Measurements from ENCODE around the gene SRXN1. TPM values are rescaled to one million over a fixed set of nuclear protein-coding genes. Genes with fewer than 3 reads are reported as not detected.
"Not testable (repeated sequence)": the region's sequence is repeated elsewhere in the genome, so short reads cannot be mapped to it uniquely, and the experiment has no call there.

SRXN1 gene
- 10 to 100 TPM; 34.1 to 38.9 TPM for total RNA-seq
- long read RNA-seq, transcript SRXN1-201 (2 exons, 2,698 nt) = major isoform, 5 of 5 reads
- long read RNA-seq, partial matches to known transcripts = 0 of 5 reads
- long read RNA-seq, other reads (novel, unspliced or antisense) = 0 of 5 reads

- intact Hi-C loops (cut with DNase I) = loop anchor here in 1 of 2 donors (5.0 kb wide), 1 partner anchor 74 kb away; no protein-coding TSS in a partner anchor
Measured at GRCh38 chr20:653110-653589, at the start of gene SRXN1. TSS of gene SRXN1 (minus strand) at chr20:653200. CDS start at chr20:653185, 15 bp downstream.

GRCh38 chr20:701401-702129 lies 48.6 kb upstream of the SRXN1 start:
- ATAC-seq (no peak), DNase-seq (no peak)
- intact Hi-C loops (cut with DNase I) = no loop called here

More at GRCh38 chr20:653110-653589, at the start of gene SRXN1:
- DNase-seq = peak; percentile 94
- ATAC-seq = peak; percentile 96 to 97

- intact Hi-C loops (cut with DNase I) = no loop called here
- ATAC-seq = peak; percentile 90 to 95
- DNase-seq = peak; percentile 48
Measured at GRCh38 chr20:699811-700338, 46.9 kb upstream of the SRXN1 start.

GRCh38 chr20:699342-699741 lies 46.3 kb upstream of the SRXN1 start:
- intact Hi-C loops (cut with DNase I) = no loop called here
- no peak for DNase-seq
- no peak for ATAC-seq

- intact Hi-C loops (cut with DNase I) = no loop called here
- no peak for ATAC-seq
- DNase-seq = no peak
Measured at GRCh38 chr20:698276-698675, 45.3 kb upstream of the SRXN1 start.

- DNase-seq (no peak), ATAC-seq (no peak)
- intact Hi-C loops (cut with DNase I) = no loop called here
Measured at GRCh38 chr20:697826-698225, 44.8 kb upstream of the SRXN1 start.

- ATAC-seq = no peak
- intact Hi-C loops (cut with DNase I) = no loop called here
Measured at GRCh38 chr20:695165-695866, 42.3 kb upstream of the SRXN1 start.

GRCh38 chr20:694496-694895 lies 41.5 kb upstream of the SRXN1 start:
- intact Hi-C loops (cut with DNase I) = no loop called here
- ATAC-seq (no peak), DNase-seq (no peak)

More at GRCh38 chr20:695165-695866, 42.3 kb upstream of the SRXN1 start:
- no peak for DNase-seq

GRCh38 chr20:693786-694185 lies 40.8 kb upstream of the SRXN1 start:
- intact Hi-C loops (cut with DNase I); ATAC-seq; DNase-seq: not testable (repeated sequence)

- intact Hi-C loops (cut with DNase I) = no loop called here
- DNase-seq = no peak
- no peak for ATAC-seq
Measured at GRCh38 chr20:692044-692443, 39.0 kb upstream of the SRXN1 start.

- intact Hi-C loops (cut with DNase I) = no loop called here
- DNase-seq (no peak), ATAC-seq (no peak)
Measured at GRCh38 chr20:689947-690346, 36.9 kb upstream of the SRXN1 start.

- DNase-seq (no peak), ATAC-seq (no peak)
- intact Hi-C loops (cut with DNase I) = no loop called here
Measured at GRCh38 chr20:689348-689747, 36.3 kb upstream of the SRXN1 start.

GRCh38 chr20:688809-689212 lies 35.8 kb upstream of the SRXN1 start:
- ATAC-seq = peak in 1 of 2 donors; percentile 29
- DNase-seq = no peak
- intact Hi-C loops (cut with DNase I) = no loop called here

- ATAC-seq (no peak), DNase-seq (no peak)
- intact Hi-C loops (cut with DNase I) = no loop called here
Measured at GRCh38 chr20:687468-688203, 34.6 kb upstream of the SRXN1 start.

- ATAC-seq = no peak
- intact Hi-C loops (cut with DNase I) = no loop called here
- DNase-seq = no peak
Measured at GRCh38 chr20:684676-685319, 31.8 kb upstream of the SRXN1 start.

GRCh38 chr20:682123-682522 lies 29.1 kb upstream of the SRXN1 start:
- intact Hi-C loops (cut with DNase I) = no loop called here

GRCh38 chr20:680638-681187 lies 27.7 kb upstream of the SRXN1 start:
- ATAC-seq = no peak
- DNase-seq = no peak
- intact Hi-C loops (cut with DNase I) = no loop called here

More at GRCh38 chr20:682123-682522, 29.1 kb upstream of the SRXN1 start:
- ATAC-seq (no peak), DNase-seq (no peak)

GRCh38 chr20:677957-678356 lies 25.0 kb upstream of the SRXN1 start:
- DNase-seq = no peak
- intact Hi-C loops (cut with DNase I) = no loop called here
- ATAC-seq = no peak
